HUES64 (cell line): ENCODE data around the gene ANKRD28.

Source experiments
- H3K27ac ChIP-seq: 2 replicates; pipeline ENCODE4 v1.7.0; 2013; ENCODE audit warnings: low read depth, low read length, inconsistent platforms
- H3K27me3 ChIP-seq: 2 replicates; pipeline ENCODE4 v1.6.1; 2013; ENCODE audit warnings: mild to moderate bottlenecking, low read length; ENCODE audit not compliant: insufficient read depth
- H3K36me3 ChIP-seq: 2 replicates; pipeline ENCODE4 v1.6.1; 2013; ENCODE audit warnings: mild to moderate bottlenecking, low read length; ENCODE audit not compliant: insufficient read depth
- H3K4me1 ChIP-seq: 2 replicates; pipeline ENCODE4 v1.6.1; 2013; ENCODE audit warnings: mild to moderate bottlenecking, low read length, moderate library complexity; ENCODE audit not compliant: insufficient read depth
- H3K4me3 ChIP-seq: 2 replicates; pipeline ENCODE4 v1.5.1; 2013; ENCODE audit warnings: mild to moderate bottlenecking, low read length, moderate library complexity
- H3K9ac ChIP-seq: 2 replicates; pipeline ENCODE4 v1.6.1; 2013; ENCODE audit warnings: mild to moderate bottlenecking, low read depth, low read length
- H3K9me3 ChIP-seq: 2 replicates; pipeline ENCODE4 v1.6.1; 2013; ENCODE audit warnings: low read depth, low read length; ENCODE audit not compliant: insufficient read depth
- WGBS: fragments of 150-250, 120-280 bp; methylation state at CpG from one replicate; pipeline ENCODE4 v1.1.7; 2013; ENCODE audit warnings: missing lambda C conversion rate; 5-methylcytosine and 5-hydroxymethylcytosine counted together

The ANKRD28 gene

DNA sequence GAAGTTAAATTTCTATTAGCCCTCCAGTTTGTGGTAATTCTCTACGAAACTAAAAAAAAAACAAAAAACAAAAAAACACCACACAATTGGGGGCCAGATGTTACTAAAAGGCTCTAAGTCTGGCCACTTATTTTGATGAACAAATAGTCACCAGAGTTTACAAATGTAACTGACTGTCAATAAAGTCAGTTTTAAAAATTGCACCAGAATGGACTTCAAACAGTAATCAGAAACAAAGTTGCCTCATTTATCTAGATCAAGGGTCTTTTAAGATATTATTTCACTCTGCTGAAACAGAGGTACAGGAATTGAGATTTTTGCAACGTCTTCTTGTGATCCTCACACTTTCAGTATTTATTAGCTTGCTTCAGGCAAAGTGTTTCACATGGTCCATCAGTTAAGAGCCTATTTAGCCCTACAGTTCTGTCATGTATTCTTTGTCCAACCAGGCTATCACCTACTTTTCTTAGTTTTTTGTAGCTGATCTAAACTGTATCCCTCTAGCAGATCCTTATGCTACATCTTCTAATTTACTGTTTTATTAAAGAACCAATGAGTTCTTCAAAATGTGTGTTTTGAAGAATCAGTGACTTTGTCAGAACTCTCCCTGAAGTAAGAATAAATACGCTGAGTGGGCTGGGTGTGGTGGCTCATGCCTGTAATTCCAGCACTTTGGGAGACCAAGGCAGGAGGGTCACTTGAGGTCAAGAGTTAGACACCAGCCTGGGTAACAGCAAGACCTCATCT lies 74.7 kb downstream of the ANKRD28 start:
- Histone ChIP-seq H3K36me3 (peaks cover 64% of the 10 kb centered on the region), H3K9me3 (no peaks in the 10 kb centered on the region), H3K27ac (no peak overlapping the region), H3K4me1 (peaks cover 7% of the 10 kb centered on the region; the same call in 1 of the 2 replicates), H3K4me3 (no peak overlapping the region), H3K9ac (no peak overlapping the region), H3K27me3 (no peaks in the 10 kb centered on the region)
- 62% methylated on average over 3 of the region's 3 CpGs for WGBS

DNA sequence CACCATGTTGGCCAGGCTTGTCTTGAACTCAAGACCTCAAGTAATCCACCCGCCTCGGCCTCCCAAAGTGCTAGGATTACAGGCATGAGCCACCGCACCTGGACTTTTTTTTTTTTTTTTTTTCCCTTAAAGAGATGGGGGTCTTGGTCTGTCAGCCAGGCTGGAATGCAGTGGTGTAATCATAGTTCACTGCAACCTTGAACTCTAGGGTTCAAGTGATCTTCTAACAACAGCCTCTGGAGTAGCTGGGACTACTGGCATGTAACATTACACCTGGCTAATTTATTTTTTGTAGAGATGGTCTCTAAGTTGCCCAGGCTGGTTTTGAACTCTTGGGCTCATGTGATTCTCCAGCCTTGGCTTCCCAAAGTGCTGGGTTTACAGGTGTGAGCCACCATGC lies 81.6 kb downstream of the ANKRD28 start:
- Histone ChIP-seq H3K27me3 (no peaks in the 10 kb centered on the region), H3K4me3 (no peak overlapping the region), H3K4me1 (no peaks in the 10 kb centered on the region), H3K9me3 (no peaks in the 10 kb centered on the region), H3K27ac (no peak overlapping the region), H3K36me3 (peaks cover 41% of the 10 kb centered on the region), H3K9ac (no peak overlapping the region)
- 94% methylated on average over 3 of the region's 3 CpGs for WGBS

DNA sequence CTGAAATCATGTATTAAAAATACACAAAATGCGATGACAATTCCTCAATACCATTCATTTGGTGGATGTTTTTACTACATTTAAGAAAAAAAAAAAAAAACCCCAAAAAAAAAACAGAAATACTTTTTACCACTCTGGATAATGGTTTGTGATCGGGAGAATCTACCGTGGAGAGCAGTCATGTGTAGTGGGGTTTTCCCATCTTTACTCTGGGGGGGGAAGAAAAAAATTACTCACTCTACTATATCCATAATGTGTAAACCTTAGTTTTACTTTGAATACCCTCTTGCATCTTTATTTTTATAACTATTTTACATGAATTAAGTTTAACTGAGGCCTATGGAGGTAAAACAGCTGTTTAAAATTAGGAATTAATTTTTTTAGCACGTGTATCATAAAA lies 83.3 kb downstream of the ANKRD28 start:
- no peaks in the 10 kb centered on the region for H3K9me3 ChIP-seq
- no peak overlapping the region for H3K27ac ChIP-seq
- H3K4me1 ChIP-seq = no peaks in the 10 kb centered on the region
- H3K9ac ChIP-seq = no peak overlapping the region
- WGBS = no CpG with 5 or more reads among the region's 4 CpGs
- no peak overlapping the region for H3K4me3 ChIP-seq
- H3K27me3 ChIP-seq = no peaks in the 10 kb centered on the region
- H3K36me3 ChIP-seq = peaks cover 41% of the 10 kb centered on the region

DNA sequence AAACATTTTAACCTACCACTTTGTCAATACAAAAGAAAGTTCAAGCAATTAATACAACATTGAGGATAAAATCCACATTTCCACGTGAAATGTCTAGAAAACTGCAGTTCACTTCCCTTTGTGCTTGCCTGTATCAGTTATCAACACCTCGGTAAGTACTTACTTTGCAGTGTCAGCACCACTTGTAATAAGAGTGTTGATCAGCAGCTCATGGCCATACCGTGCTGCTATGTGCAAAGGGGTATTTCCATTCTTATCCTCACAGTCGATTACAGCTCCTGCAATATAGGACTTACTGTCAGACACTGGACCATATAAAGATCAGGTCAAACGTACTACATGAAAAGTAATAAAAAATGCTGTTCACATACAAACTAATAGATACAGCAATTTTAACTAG lies 84.4 kb downstream of the ANKRD28 start:
- no peaks in the 10 kb centered on the region for H3K27me3 ChIP-seq
- H3K9ac ChIP-seq = no peak overlapping the region
- no peak overlapping the region for H3K4me3 ChIP-seq
- H3K27ac ChIP-seq = no peak overlapping the region
- whole genome bisulfite sequencing = 95% methylated on average over 5 of the region's 5 CpGs
- H3K9me3 ChIP-seq = no peaks in the 10 kb centered on the region
- H3K4me1 ChIP-seq = no peaks in the 10 kb centered on the region
- H3K36me3 ChIP-seq = peaks cover 46% of the 10 kb centered on the region

DNA sequence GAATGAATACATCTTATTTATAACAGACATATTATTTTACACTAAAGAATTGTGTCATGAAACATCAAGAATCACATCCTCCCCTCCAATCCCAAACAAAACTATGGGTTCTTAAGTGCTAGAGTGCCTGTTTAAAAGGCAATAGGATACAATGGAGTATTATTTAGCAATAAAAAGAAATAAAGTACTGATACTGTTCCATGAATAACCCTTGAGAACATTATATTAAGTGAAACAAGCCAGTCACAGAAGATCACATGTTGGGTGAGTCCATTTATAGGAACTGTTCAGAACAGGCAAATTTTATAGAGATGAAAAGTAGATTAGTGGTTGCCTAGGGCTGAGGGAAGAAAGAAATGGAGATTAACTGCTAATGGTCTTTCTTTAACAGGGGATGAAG lies 86.5 kb downstream of the ANKRD28 start:
- H3K36me3 ChIP-seq = peaks cover 63% of the 10 kb centered on the region
- no peak overlapping the region for H3K4me3 ChIP-seq
- no peak overlapping the region for H3K27ac ChIP-seq
- no peaks in the 10 kb centered on the region for H3K4me1 ChIP-seq
- no peaks in the 10 kb centered on the region for H3K9me3 ChIP-seq
- H3K27me3 ChIP-seq = no peaks in the 10 kb centered on the region
- H3K9ac ChIP-seq = no peak overlapping the region

DNA sequence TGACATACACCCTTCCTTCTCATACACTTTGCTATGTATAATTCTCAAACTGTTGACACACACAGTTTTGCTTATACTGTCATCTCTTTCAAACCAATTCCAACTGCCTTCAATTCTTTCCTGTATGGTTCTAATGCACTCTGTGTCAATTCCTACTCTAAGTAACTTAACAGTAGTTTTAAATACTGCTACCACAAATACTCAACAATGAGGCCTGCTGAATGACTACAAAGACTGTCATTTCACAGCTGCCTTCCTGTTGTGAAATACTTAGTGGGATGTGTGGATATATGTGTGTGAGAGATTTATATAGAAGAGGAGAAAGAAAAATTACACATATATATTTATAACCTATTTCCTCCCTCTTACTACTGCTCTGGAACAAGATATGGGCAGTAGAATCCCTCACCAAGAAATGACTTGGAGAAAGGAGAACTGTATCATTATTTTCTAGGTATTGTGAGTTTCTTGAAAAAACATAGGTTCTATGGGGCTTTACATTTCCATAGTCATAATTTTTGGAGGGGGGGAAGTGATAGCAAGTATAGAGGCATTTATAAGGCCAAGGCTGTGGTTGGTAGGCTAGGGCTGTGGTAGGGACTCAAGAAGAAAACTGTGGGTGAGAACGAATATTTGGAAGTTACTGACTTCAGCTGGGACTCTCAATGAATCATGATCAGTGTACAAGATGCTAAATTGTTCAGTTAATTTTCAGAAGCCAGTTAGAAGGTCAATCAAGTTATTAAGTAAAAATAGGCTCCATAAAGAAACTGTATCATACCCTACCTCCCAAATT lies 88.7 kb downstream of the ANKRD28 start:
- WGBS = 98% methylated on average over 1 of the region's 1 CpG
- Histone ChIP-seq H3K36me3 (peaks cover 66% of the 10 kb centered on the region), H3K4me1 (no peaks in the 10 kb centered on the region), H3K27ac (no peak overlapping the region), H3K4me3 (no peak overlapping the region), H3K9me3 (no peaks in the 10 kb centered on the region), H3K27me3 (no peaks in the 10 kb centered on the region), H3K9ac (no peak overlapping the region)

DNA sequence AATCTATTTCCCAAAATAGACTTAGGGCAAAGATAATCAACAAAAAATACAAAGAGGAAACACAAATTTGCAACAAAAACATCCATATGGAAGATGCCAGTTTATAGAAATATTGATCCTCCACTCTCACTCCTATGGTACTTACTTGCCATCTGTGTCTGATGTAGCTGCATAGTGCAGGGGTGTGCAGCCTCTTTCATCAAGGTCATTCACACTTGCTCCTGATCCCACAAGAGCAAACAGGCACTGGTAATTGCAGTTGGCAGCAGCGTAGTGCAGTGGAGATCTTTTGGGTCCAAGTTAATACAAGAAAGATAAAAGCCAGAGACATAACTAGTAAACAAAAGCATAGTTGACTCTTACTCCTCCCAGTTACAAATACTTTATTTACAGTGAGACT lies 90.0 kb downstream of the ANKRD28 start:
- no peak overlapping the region for H3K9ac ChIP-seq
- 100% methylated on average over 1 of the region's 1 CpG for WGBS
- H3K4me1 ChIP-seq = no peaks in the 10 kb centered on the region
- H3K4me3 ChIP-seq = no peak overlapping the region
- H3K27me3 ChIP-seq = no peaks in the 10 kb centered on the region
- H3K27ac ChIP-seq = no peak overlapping the region
- H3K9me3 ChIP-seq = no peaks in the 10 kb centered on the region
- peaks cover 62% of the 10 kb centered on the region for H3K36me3 ChIP-seq

DNA sequence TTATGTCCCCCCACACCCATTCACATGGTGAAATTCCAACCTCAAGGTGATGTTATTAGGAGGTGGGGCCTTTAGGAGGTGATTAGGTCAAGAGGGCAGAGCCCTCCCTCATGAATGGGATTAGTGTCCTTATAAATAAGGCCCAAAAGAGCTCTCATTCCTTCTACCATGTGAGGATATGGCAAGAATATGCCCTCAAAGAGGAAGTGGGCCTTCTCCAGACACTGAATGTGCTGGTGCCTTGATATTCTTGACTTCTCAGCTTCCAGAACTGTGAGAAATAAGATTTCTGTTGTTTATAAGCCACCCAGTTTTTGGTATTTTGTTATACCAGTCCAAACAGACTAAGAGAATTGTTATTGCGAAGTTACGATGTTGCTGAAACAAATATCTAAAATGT lies 94.4 kb downstream of the ANKRD28 start:
- Histone ChIP-seq H3K36me3 (peaks cover 25% of the 10 kb centered on the region), H3K27me3 (no peaks in the 10 kb centered on the region), H3K9ac (no peak overlapping the region), H3K4me3 (no peak overlapping the region), H3K9me3 (no peaks in the 10 kb centered on the region), H3K27ac (no peak overlapping the region), H3K4me1 (no peaks in the 10 kb centered on the region)
- 100% methylated on average over 2 of the region's 2 CpGs for WGBS

DNA sequence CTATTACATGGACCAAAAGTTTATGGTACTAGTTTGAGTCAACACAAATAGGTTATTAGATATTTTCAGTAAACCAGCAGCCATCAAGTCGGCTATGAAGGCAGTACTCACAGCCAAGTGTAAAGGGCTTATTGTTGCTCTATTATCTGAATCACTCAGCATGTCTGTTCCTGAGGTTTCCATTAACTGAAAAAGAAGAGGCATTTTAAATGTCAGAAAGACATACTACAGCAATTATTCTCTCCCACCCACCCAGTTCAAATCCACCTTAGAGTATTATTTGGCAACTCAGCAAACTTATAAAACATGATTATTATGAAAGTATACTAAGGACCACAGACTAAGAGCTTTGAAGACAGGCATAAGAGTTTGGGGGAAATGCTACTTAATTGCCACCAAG lies 103.2 kb downstream of the ANKRD28 start:
- WGBS = 100% methylated on average over 1 of the region's 1 CpG
- Histone ChIP-seq H3K9ac (no peak overlapping the region), H3K36me3 (peaks cover 50% of the 10 kb centered on the region)

DNA sequence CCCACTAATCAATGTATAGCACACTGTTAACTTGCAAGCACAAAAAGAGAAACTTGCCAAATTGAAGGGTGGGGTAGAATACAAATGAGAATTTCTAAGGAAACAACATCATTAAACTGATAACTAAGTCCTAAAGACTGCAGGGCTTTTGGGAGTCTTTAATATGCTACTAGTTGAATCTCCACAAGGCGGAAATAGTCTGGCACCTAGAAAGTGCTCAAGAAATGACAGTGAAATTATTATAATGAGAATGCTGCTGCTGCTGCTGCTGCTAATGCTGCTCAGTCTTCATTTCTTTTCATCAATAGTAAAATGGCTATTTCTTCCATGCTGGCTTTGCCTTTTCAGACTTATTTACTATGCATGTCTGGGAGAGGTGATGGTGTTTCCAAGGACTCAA lies 104.4 kb downstream of the ANKRD28 start:
- no peak overlapping the region for H3K9ac ChIP-seq
- no CpG with 5 or more reads among the region's 1 CpG for WGBS

More for the DNA sequence above, 103.2 kb downstream of the ANKRD28 start:
- Histone ChIP-seq H3K27me3 (no peaks in the 10 kb centered on the region), H3K27ac (no peak overlapping the region), H3K4me3 (no peak overlapping the region), H3K9me3 (no peaks in the 10 kb centered on the region), H3K4me1 (no peaks in the 10 kb centered on the region)

DNA sequence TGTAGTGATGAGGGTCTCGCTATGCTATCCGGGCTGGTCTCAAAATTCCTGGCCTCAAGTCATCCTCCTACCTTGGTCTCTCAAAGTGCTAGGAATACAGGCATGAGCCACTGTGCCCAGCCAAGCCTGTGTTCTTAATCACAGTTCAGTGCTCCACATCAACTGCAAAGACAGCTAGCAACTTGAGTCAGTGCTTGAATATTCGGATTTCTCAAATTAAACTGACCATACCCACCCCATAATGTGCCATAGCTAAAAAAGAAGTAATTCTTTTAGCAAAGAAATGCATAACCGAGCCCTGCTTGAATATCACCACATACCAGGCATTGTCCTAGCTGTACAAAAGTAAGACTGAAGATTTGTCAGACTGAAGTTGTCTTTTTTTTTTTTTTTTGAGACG lies 107.0 kb downstream of the ANKRD28 start:
- 98% methylated on average over 5 of the region's 5 CpGs for WGBS
- no peak overlapping the region for H3K4me3 ChIP-seq
- H3K4me1 ChIP-seq = no peaks in the 10 kb centered on the region
- no peaks in the 10 kb centered on the region for H3K27me3 ChIP-seq
- H3K9me3 ChIP-seq = no peaks in the 10 kb centered on the region
- no peak overlapping the region for H3K27ac ChIP-seq
- no peak overlapping the region for H3K9ac ChIP-seq
- peaks cover 85% of the 10 kb centered on the region for H3K36me3 ChIP-seq

More for the DNA sequence above, 104.4 kb downstream of the ANKRD28 start:
- Histone ChIP-seq H3K9me3 (no peaks in the 10 kb centered on the region), H3K4me1 (no peaks in the 10 kb centered on the region), H3K27ac (no peak overlapping the region), H3K27me3 (no peaks in the 10 kb centered on the region), H3K4me3 (no peak overlapping the region), H3K36me3 (peaks cover 62% of the 10 kb centered on the region)
